Measurements from ENCODE around the gene MED26. TPM values are rescaled to one million over a fixed set of nuclear protein-coding genes. Genes with fewer than 3 reads are reported as not detected.

MED26 gene
- total and polyA plus RNA-seq, 10 of the 15 experiments (the other 5 are each of a cell fraction or from before 2014, with no cell fraction given) = 1.1 to 21.4 (median 9.7) TPM

GRCh38 chr19:16637535-16637934 lies 9.5 kb upstream of the MED26 start (continued):
- TF ChIP-seq, protein P1, sequence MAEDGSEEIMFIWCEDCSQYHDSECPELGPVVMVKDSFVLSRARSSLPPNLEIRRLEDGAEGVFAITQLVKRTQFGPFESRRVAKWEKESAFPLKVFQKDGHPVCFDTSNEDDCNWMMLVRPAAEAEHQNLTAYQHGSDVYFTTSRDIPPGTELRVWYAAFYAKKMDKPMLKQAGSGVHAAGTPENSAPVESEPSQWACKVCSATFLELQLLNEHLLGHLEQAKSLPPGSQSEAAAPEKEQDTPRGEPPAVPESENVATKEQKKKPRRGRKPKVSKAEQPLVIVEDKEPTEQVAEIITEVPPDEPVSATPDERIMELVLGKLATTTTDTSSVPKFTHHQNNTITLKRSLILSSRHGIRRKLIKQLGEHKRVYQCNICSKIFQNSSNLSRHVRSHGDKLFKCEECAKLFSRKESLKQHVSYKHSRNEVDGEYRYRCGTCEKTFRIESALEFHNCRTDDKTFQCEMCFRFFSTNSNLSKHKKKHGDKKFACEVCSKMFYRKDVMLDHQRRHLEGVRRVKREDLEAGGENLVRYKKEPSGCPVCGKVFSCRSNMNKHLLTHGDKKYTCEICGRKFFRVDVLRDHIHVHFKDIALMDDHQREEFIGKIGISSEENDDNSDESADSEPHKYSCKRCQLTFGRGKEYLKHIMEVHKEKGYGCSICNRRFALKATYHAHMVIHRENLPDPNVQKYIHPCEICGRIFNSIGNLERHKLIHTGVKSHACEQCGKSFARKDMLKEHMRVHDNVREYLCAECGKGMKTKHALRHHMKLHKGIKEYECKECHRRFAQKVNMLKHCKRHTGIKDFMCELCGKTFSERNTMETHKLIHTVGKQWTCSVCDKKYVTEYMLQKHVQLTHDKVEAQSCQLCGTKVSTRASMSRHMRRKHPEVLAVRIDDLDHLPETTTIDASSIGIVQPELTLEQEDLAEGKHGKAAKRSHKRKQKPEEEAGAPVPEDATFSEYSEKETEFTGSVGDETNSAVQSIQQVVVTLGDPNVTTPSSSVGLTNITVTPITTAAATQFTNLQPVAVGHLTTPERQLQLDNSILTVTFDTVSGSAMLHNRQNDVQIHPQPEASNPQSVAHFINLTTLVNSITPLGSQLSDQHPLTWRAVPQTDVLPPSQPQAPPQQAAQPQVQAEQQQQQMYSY (CRISPR knock-in tag; IDR thresholded peaks at IDR 0.05) = no peak
- no peak for TF ChIP-seq HCFC1 (IDR thresholded peaks at IDR 0.05; ENCODE audit: low read length)
- TF ChIP-seq BACH1 (IDR thresholded peaks at IDR 0.05; ENCODE audit: borderline replicate concordance) = no peak
- no peak for TF ChIP-seq SUZ12 (IDR thresholded peaks at IDR 0.05; ENCODE audit: unreplicated experiment)
- no peak for TF ChIP-seq TCF12 (IDR thresholded peaks at IDR 0.05; ENCODE audit: low read depth, low read length)
- TF ChIP-seq GABPA (IDR thresholded peaks at IDR 0.05; ENCODE audit: low read depth) = no peak
- TF ChIP-seq ZBTB11 (CRISPR knock-in tag; IDR thresholded peaks at IDR 0.05) = no peak
- TF ChIP-seq ATF2 (IDR thresholded peaks at IDR 0.05; ENCODE audit: low read length) = no peak

All from GM12878 (cell line).